ENCODE data around the gene CRELD2.

Gene CRELD2

GRCh38 chr22:49921508-49922278 lies 3.3 kb downstream of the CRELD2 start:
- no peaks in the 10 kb centered on the region for H3K9me3 ChIP-seq (ENCODE audit: control insufficient read depth, low read length)
- H3K36me3 ChIP-seq (ENCODE audit: control insufficient read depth, insufficient read depth, low read length): peaks cover 7% of the 10 kb centered on the region
- DNase-seq: no peak
- no peak overlapping the region for H3K27ac ChIP-seq (ENCODE audit: insufficient read depth, low read length, poor library complexity, severe bottlenecking)
- H3K4me1 ChIP-seq (ENCODE audit: control insufficient read depth, insufficient read depth, low read length, poor library complexity, severe bottlenecking): peaks cover 35% of the 10 kb centered on the region
- H3K4me3 ChIP-seq (ENCODE audit: insufficient read depth, low read depth, low read length, poor library complexity, severe bottlenecking): no peak overlapping the region
- no peaks in the 10 kb centered on the region for H3K27me3 ChIP-seq (replicated peaks; ENCODE audit: control insufficient read depth, insufficient read depth, low read length, poor library complexity, severe bottlenecking)

DNA sequence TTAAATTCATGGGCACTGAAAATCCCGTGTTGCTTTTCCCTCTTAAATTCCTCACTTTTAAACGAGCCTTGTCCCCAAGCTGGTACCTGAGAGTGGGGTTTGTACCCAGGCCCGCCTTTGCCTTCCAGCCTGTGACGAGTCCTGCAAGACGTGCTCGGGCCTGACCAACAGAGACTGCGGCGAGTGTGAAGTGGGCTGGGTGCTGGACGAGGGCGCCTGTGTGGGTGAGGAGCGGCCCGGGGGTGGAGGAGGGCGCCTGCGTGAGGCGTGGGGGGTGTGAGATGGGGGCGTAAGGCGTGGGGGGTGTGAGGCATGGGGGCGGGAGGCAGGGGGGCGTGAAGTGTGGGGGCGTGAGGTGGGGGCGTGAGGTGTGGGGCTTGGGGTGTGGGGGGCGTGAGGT lies 4.0 kb downstream of the CRELD2 start:
- H3K36me3 ChIP-seq (ENCODE audit: control insufficient read depth, insufficient read depth, low read length): peaks cover 7% of the 10 kb centered on the region
- no peak overlapping the region for H3K4me3 ChIP-seq (ENCODE audit: insufficient read depth, low read depth, low read length, poor library complexity, severe bottlenecking)
- H3K4me1 ChIP-seq (ENCODE audit: control insufficient read depth, insufficient read depth, low read length, poor library complexity, severe bottlenecking): peaks cover 28% of the 10 kb centered on the region
- no peaks in the 10 kb centered on the region for H3K27me3 ChIP-seq (replicated peaks; ENCODE audit: control insufficient read depth, insufficient read depth, low read length, poor library complexity, severe bottlenecking)
- H3K9me3 ChIP-seq (ENCODE audit: control insufficient read depth, low read length): no peaks in the 10 kb centered on the region
- DNase-seq: no peak
- no peak overlapping the region for H3K27ac ChIP-seq (ENCODE audit: insufficient read depth, low read length, poor library complexity, severe bottlenecking)

GRCh38 chr22:49922926-49923325 lies 4.5 kb downstream of the CRELD2 start:
- Histone ChIP-seq H3K9me3 (ENCODE audit: control insufficient read depth, low read length) (no peaks in the 10 kb centered on the region), H3K4me1 (ENCODE audit: control insufficient read depth, insufficient read depth, low read length, poor library complexity, severe bottlenecking) (peaks cover 24% of the 10 kb centered on the region), H3K36me3 (ENCODE audit: control insufficient read depth, insufficient read depth, low read length) (peaks cover 7% of the 10 kb centered on the region), H3K27ac (ENCODE audit: insufficient read depth, low read length, poor library complexity, severe bottlenecking) (no peak overlapping the region), H3K27me3 (replicated peaks; ENCODE audit: control insufficient read depth, insufficient read depth, low read length, poor library complexity, severe bottlenecking) (no peaks in the 10 kb centered on the region), H3K4me3 (ENCODE audit: insufficient read depth, low read depth, low read length, poor library complexity, severe bottlenecking) (no peak overlapping the region)
- DNase-seq: no peak

DNA sequence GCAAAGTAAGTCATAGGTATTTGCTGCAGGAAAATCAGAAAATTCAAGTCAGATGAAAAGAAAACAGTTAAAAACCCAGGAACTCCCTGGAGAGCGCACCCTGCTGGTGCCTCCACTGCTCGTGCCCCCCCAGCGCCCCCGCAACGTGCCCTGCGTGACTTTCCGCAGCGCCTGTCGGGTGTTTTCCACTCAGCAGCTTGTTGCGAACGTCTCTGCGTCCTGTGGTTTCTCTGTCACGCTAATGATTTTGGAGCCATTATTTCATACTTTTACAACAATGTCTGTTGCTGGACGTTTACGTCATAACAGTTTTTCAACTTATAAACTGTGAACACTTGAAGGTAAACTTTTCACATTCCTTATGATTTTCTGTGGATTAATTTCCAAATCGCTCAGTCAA lies 5.0 kb downstream of the CRELD2 start:
- DNase-seq: no peak
- H3K36me3 ChIP-seq (ENCODE audit: control insufficient read depth, insufficient read depth, low read length): peaks cover 7% of the 10 kb centered on the region

DNA sequence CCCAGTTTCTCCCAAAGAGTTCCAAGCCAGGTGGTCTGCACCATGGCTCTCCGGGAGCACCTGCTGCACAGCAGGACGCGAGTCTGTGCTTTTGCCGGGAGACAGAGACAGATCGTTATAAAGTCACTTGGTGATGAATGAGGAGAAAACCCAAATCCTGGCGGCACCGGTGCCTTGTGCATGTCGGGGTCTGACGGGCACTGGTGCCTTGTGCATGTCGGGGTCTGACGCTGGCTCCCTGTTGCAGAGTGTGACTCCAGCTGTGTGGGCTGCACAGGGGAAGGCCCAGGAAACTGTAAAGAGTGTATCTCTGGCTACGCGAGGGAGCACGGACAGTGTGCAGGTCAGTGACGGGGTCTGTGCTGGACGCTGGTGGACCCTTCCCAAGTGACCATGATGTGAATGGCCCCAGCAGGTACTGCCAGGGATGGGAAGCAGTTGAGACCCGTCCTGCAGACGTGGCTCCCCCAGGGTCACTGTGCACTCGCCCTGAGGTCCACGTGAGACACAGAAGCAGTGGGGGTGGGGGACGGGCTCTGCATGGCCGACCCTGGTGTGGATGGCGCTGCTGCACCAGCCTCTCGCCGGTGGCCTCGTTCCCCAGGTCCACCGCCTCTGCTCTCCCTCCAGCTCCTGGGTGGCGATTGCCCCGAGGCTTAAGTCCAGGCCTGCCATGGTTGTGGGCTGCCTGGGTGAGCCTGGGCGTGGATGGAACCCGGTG lies 5.8 kb downstream of the CRELD2 start:
- Histone ChIP-seq H3K27ac (ENCODE audit: insufficient read depth, low read length, poor library complexity, severe bottlenecking) (peak overlapping the region; percentile 30), H3K9me3 (ENCODE audit: control insufficient read depth, low read length) (no peaks in the 10 kb centered on the region), H3K4me1 (ENCODE audit: control insufficient read depth, insufficient read depth, low read length, poor library complexity, severe bottlenecking) (peaks cover 21% of the 10 kb centered on the region), H3K27me3 (replicated peaks; ENCODE audit: control insufficient read depth, insufficient read depth, low read length, poor library complexity, severe bottlenecking) (no peaks in the 10 kb centered on the region), H3K4me3 (ENCODE audit: insufficient read depth, low read depth, low read length, poor library complexity, severe bottlenecking) (no peak overlapping the region), H3K36me3 (ENCODE audit: control insufficient read depth, insufficient read depth, low read length) (peaks cover 7% of the 10 kb centered on the region)
- no peak for DNase-seq

More for the DNA sequence above, 5.0 kb downstream of the CRELD2 start:
- H3K27ac ChIP-seq (ENCODE audit: insufficient read depth, low read length, poor library complexity, severe bottlenecking): peak overlapping the region; percentile 30
- no peak overlapping the region for H3K4me3 ChIP-seq (ENCODE audit: insufficient read depth, low read depth, low read length, poor library complexity, severe bottlenecking)
- peaks cover 24% of the 10 kb centered on the region for H3K4me1 ChIP-seq (ENCODE audit: control insufficient read depth, insufficient read depth, low read length, poor library complexity, severe bottlenecking)
- H3K9me3 ChIP-seq (ENCODE audit: control insufficient read depth, low read length): no peaks in the 10 kb centered on the region
- no peaks in the 10 kb centered on the region for H3K27me3 ChIP-seq (replicated peaks; ENCODE audit: control insufficient read depth, insufficient read depth, low read length, poor library complexity, severe bottlenecking)

DNA sequence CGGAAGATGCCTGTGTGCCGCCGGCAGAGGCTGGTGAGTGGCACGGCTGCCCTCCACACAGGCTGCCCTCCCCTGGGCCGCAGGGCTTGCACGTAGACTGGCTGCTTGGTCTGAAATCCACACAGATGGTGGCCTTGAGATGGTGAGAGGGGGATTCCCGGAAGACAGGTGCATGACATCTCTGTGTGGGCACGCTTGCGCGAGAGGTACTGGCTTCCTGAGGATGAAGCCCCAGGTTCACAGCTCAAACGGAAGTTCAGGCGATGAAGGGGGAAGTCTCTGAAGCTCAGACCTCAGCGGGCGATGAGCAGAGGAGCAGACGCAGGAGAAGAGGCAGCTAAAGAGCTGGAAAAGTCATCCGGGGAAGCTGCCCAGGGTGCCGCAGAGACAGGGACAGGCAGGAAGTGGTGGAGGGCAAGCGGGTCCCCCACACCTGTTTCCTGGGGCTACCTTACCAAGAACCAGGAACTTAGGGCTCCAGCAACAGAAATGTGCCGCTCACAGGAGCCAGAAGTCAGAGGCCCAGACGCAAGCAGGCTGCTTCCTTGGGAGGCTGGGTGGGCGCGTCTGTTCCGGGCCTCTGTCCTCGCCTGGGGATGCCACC lies 7.2 kb downstream of the CRELD2 start:
- DNase-seq: peak; percentile 72 to 80 (median 76)
- H3K27ac ChIP-seq (ENCODE audit: insufficient read depth, low read length, poor library complexity, severe bottlenecking): peak overlapping the region; percentile 90
- H3K4me1 ChIP-seq (ENCODE audit: control insufficient read depth, insufficient read depth, low read length, poor library complexity, severe bottlenecking): peaks cover 23% of the 10 kb centered on the region
- no peaks in the 10 kb centered on the region for H3K9me3 ChIP-seq (ENCODE audit: control insufficient read depth, low read length)
- H3K27me3 ChIP-seq (replicated peaks; ENCODE audit: control insufficient read depth, insufficient read depth, low read length, poor library complexity, severe bottlenecking): no peaks in the 10 kb centered on the region
- H3K36me3 ChIP-seq (ENCODE audit: control insufficient read depth, insufficient read depth, low read length): peaks cover 7% of the 10 kb centered on the region
- H3K4me3 ChIP-seq (ENCODE audit: insufficient read depth, low read depth, low read length, poor library complexity, severe bottlenecking): peak overlapping the region; percentile 5

- Histone ChIP-seq H3K9me3 (ENCODE audit: control insufficient read depth, low read length) (no peaks in the 10 kb centered on the region), H3K4me3 (ENCODE audit: insufficient read depth, low read depth, low read length, poor library complexity, severe bottlenecking) (no peak overlapping the region), H3K27ac (ENCODE audit: insufficient read depth, low read length, poor library complexity, severe bottlenecking) (no peak overlapping the region), H3K36me3 (ENCODE audit: control insufficient read depth, insufficient read depth, low read length) (no peaks in the 10 kb centered on the region), H3K27me3 (replicated peaks; ENCODE audit: control insufficient read depth, insufficient read depth, low read length, poor library complexity, severe bottlenecking) (no peaks in the 10 kb centered on the region), H3K4me1 (ENCODE audit: control insufficient read depth, insufficient read depth, low read length, poor library complexity, severe bottlenecking) (peaks cover 31% of the 10 kb centered on the region)
- no peak for DNase-seq
These were observed 8.5 kb downstream of the CRELD2 start for GRCh38 chr22:49926916-49927315.

DNA sequence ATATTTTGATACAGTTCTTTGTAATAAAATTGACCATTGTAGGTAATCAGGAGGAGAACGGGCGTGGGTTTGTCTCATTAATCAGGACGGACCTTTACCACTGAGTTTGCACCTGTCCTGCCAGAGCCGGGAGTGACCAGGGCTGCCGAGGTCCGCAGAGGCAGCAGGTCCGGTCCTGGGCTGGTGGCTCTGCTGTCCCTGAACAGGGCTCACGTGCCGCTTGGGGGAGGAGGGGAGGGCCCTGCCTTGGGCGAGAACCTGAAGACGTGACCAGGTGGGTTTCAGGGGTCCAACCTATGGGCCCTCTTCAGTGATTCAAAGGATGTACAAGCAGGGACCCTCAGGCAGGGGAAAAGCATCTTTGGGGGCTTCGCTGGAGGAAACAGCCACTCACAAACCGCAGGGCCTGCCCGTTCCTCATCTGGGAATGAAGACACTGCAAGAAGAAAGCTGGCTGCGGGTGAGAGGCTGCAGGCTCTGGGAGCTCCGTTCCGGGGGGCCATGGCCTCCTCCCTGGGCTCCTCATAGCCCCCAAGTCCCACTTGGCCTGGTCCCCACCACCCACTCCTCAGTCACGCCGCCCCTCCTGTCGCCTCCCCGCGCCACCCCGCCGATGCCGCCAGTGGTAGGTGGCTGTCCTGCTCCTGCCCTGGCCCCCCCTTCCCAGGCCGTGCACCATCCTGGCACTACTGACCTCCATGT lies 9.2 kb downstream of the CRELD2 start:
- H3K4me1 ChIP-seq (ENCODE audit: control insufficient read depth, insufficient read depth, low read length, poor library complexity, severe bottlenecking): peaks cover 31% of the 10 kb centered on the region
- DNase-seq: no peak
- H3K36me3 ChIP-seq (ENCODE audit: control insufficient read depth, insufficient read depth, low read length): no peaks in the 10 kb centered on the region
- no peak overlapping the region for H3K4me3 ChIP-seq (ENCODE audit: insufficient read depth, low read depth, low read length, poor library complexity, severe bottlenecking)
- no peak overlapping the region for H3K27ac ChIP-seq (ENCODE audit: insufficient read depth, low read length, poor library complexity, severe bottlenecking)
- no peaks in the 10 kb centered on the region for H3K9me3 ChIP-seq (ENCODE audit: control insufficient read depth, low read length)
- H3K27me3 ChIP-seq (replicated peaks; ENCODE audit: control insufficient read depth, insufficient read depth, low read length, poor library complexity, severe bottlenecking): no peaks in the 10 kb centered on the region

GRCh38 chr22:49928185-49928495 lies 9.7 kb downstream of the CRELD2 start:
- Histone ChIP-seq H3K9me3 (ENCODE audit: control insufficient read depth, low read length) (no peaks in the 10 kb centered on the region), H3K4me3 (ENCODE audit: insufficient read depth, low read depth, low read length, poor library complexity, severe bottlenecking) (no peak overlapping the region), H3K4me1 (ENCODE audit: control insufficient read depth, insufficient read depth, low read length, poor library complexity, severe bottlenecking) (peaks cover 31% of the 10 kb centered on the region), H3K27me3 (replicated peaks; ENCODE audit: control insufficient read depth, insufficient read depth, low read length, poor library complexity, severe bottlenecking) (no peaks in the 10 kb centered on the region), H3K27ac (ENCODE audit: insufficient read depth, low read length, poor library complexity, severe bottlenecking) (no peak overlapping the region), H3K36me3 (ENCODE audit: control insufficient read depth, insufficient read depth, low read length) (no peaks in the 10 kb centered on the region)
- no peak for DNase-seq
